Fibroblast of lung (primary cell): ENCODE data around the gene SLC37A1.

Experiments used
- EZH2 ChIP-seq: IDR thresholded peaks from 2 replicates; pipeline ENCODE4 v1.5.1; 2012; ENCODE audit warnings: low read length, control low read depth, mild to moderate bottlenecking; ENCODE audit errors: missing control alignments
- TF ChIP-seq, protein P1 (sequence below), 2 donors: IDR thresholded peaks in 1 of 2; conservative IDR thresholded peaks in 1 of 2; 1 replicate in 1 of 2; 2 replicates in 1 of 2; pipeline ENCODE4 v1.5.1; 2011 to 2012; ENCODE audit warnings: low read length in 2 of 2, control low read depth in 1 of 2, inconsistent platforms in 1 of 2, low read depth in 1 of 2, mild to moderate bottlenecking in 1 of 2

DNA sequence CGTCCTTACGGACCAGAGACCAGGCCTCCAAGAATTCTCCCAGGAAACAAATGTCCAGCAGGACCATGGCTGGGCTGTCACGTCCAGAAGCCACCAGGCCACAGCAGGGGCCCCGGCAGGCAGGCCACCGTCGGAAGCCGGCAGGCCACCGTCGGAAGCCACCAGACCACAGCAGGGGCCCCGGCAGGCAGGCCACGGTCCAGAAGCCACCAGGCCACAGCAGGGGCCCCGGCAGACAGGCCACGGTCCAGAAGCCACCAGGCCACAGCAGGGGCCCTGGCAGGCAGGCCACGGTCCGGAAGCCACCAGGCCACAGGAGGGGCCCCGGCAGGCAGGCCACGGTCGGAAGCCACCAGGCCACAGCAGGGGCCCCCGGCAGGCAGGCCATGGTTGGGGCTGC, 72.8 kb downstream of the SLC37A1 start:
- no peak for TF ChIP-seq EZH2
- TF ChIP-seq, protein P1, sequence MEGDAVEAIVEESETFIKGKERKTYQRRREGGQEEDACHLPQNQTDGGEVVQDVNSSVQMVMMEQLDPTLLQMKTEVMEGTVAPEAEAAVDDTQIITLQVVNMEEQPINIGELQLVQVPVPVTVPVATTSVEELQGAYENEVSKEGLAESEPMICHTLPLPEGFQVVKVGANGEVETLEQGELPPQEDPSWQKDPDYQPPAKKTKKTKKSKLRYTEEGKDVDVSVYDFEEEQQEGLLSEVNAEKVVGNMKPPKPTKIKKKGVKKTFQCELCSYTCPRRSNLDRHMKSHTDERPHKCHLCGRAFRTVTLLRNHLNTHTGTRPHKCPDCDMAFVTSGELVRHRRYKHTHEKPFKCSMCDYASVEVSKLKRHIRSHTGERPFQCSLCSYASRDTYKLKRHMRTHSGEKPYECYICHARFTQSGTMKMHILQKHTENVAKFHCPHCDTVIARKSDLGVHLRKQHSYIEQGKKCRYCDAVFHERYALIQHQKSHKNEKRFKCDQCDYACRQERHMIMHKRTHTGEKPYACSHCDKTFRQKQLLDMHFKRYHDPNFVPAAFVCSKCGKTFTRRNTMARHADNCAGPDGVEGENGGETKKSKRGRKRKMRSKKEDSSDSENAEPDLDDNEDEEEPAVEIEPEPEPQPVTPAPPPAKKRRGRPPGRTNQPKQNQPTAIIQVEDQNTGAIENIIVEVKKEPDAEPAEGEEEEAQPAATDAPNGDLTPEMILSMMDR (conservative IDR thresholded peaks at IDR 0.05 in 1 of 2, IDR thresholded peaks at IDR 0.05 in 1 of 2; ENCODE audit: low read depth in 1 of 2, low read length in 2 of 2) = no peak
